ENCODE data around the gene FAM3A.
"Not testable (repeated sequence)": the region's sequence is repeated elsewhere in the genome, so short reads cannot be mapped to it uniquely, and the experiment has no call there.

The FAM3A gene

GRCh38 chrX:154515966-154516655 lies at the start of gene FAM3A:
Gene FAM3A (minus strand): TSS chrX:154516232. CDS start chrX:154515772, 460 bp downstream.
- DNase-seq, result peak; percentile 52

- not testable (repeated sequence) for DNase-seq
Observed at GRCh38 chrX:154562295-154562694, 46.3 kb upstream of the FAM3A start.

- DNase-seq, result not testable (repeated sequence)
Observed at GRCh38 chrX:154560326-154560725, 44.3 kb upstream of the FAM3A start.

- DNase-seq, result not testable (repeated sequence)
Observed at GRCh38 chrX:154558896-154559295, 42.9 kb upstream of the FAM3A start.

- DNase-seq, result not testable (repeated sequence)
Observed at GRCh38 chrX:154558060-154558690, 42.1 kb upstream of the FAM3A start.

GRCh38 chrX:154552112-154552806 lies 36.2 kb upstream of the FAM3A start:
- not testable (repeated sequence) for DNase-seq

- no peak for DNase-seq
Observed at GRCh38 chrX:154549766-154550165, 33.7 kb upstream of the FAM3A start.

- no peak for DNase-seq
Observed at GRCh38 chrX:154548028-154548316, 31.9 kb upstream of the FAM3A start.

- DNase-seq, result peak; percentile 69
Observed at GRCh38 chrX:154547245-154548027, 31.4 kb upstream of the FAM3A start, which contains the start of gene IKBKG. Gene IKBKG (plus strand): TSS chrX:154547620. CDS start chrX:154552003, 4,383 bp downstream.

GRCh38 chrX:154546354-154547244 lies 30.6 kb upstream of the FAM3A start, which contains the start of gene G6PD:
Gene G6PD (minus strand): TSS chrX:154546846. CDS start chrX:154546155, 691 bp downstream.
- no peak for DNase-seq

GRCh38 chrX:154545673-154546274 lies 29.7 kb upstream of the FAM3A start:
- no peak for DNase-seq

GRCh38 chrX:154542723-154543424 lies 26.8 kb upstream of the FAM3A start:
- no peak for DNase-seq

GRCh38 chrX:154541896-154542722 lies 26.1 kb upstream of the FAM3A start:
- DNase-seq, result no peak

- no peak for DNase-seq
Observed at GRCh38 chrX:154541589-154541895, 25.5 kb upstream of the FAM3A start.

GRCh38 chrX:154540897-154541535 lies 25.0 kb upstream of the FAM3A start:
- no peak for DNase-seq

GRCh38 chrX:154540365-154540764 lies 24.3 kb upstream of the FAM3A start:
- not testable (repeated sequence) for DNase-seq

GRCh38 chrX:154539077-154539476 lies 23.0 kb upstream of the FAM3A start:
- DNase-seq, result no peak

- no peak for DNase-seq
Observed at GRCh38 chrX:154535892-154536291, 19.9 kb upstream of the FAM3A start.

GRCh38 chrX:154534526-154535322 lies 18.7 kb upstream of the FAM3A start:
- peak; percentile 41 for DNase-seq
